ENCODE data around the gene AKR1B15. TPM values are rescaled to one million over a fixed set of nuclear protein-coding genes. Genes with fewer than 3 reads are reported as not detected.
"Not testable (repeated sequence)": the region's sequence is repeated elsewhere in the genome, so short reads cannot be mapped to it uniquely, and the experiment has no call there.

AKR1B15 gene
- total RNA-seq, 1 donor: not detected

DNA sequence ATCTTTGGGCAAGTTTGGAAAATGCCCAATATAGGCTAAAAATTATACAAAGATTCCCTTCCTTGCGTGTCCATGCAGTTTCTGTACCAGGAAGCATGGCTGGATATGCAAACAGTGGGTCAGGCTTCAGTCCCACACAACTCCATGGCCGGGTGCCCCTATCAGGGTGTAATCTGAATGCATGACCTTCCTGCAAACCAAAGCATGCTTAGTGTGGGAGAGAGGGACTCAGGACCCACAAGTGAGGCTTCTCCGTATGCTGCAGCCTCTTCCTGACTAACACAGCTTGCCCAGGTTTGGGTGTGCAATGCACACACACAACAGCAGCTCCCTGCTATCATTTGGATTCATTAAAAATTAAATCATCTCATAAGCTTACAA lies 13.0 kb upstream of the AKR1B15 start:
- TF ChIP-seq, protein P1, sequence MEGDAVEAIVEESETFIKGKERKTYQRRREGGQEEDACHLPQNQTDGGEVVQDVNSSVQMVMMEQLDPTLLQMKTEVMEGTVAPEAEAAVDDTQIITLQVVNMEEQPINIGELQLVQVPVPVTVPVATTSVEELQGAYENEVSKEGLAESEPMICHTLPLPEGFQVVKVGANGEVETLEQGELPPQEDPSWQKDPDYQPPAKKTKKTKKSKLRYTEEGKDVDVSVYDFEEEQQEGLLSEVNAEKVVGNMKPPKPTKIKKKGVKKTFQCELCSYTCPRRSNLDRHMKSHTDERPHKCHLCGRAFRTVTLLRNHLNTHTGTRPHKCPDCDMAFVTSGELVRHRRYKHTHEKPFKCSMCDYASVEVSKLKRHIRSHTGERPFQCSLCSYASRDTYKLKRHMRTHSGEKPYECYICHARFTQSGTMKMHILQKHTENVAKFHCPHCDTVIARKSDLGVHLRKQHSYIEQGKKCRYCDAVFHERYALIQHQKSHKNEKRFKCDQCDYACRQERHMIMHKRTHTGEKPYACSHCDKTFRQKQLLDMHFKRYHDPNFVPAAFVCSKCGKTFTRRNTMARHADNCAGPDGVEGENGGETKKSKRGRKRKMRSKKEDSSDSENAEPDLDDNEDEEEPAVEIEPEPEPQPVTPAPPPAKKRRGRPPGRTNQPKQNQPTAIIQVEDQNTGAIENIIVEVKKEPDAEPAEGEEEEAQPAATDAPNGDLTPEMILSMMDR (IDR thresholded peaks at IDR 0.05; ENCODE audit: insufficient read depth, low read depth, low read length): no peak
- H3K4me3 ChIP-seq (ENCODE audit: low read depth, low read length): no peak overlapping the region
- no peak for DNase-seq (ENCODE audit: low read depth)

DNA sequence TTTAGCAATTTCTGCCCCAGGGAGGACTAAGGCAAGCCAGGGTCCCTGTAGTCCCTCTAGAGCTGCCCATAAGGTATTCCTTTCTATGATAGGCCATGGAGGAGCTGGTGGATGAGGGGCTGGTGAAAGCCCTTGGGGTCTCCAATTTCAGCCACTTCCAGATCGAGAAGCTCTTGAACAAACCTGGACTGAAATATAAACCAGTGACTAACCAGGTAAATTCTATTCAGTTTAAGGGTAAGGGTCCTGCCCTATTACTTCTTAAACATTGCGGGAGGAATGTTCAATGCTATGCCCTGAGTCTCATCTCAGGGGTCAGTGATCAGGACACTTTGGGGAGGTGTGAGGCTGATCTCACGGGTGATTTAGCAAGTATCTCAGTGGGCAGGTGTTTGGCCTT lies 12.4 kb upstream of the AKR1B15 start:
- not testable (repeated sequence) for DNase-seq (ENCODE audit: low read depth); H3K4me3 ChIP-seq (ENCODE audit: low read depth, low read length)

- DNase-seq (ENCODE audit: low read depth); H3K4me3 ChIP-seq (ENCODE audit: low read depth, low read length): not testable (repeated sequence)
Measured at GRCh38 chr7:134537273-134537781, 11.6 kb upstream of the AKR1B15 start.

GRCh38 chr7:134539380-134540004 lies 9.4 kb upstream of the AKR1B15 start:
- TF ChIP-seq, protein P1 (IDR thresholded peaks at IDR 0.05; ENCODE audit: insufficient read depth, low read depth, low read length): no peak
- DNase-seq (ENCODE audit: low read depth): no peak
- no peak overlapping the region for H3K4me3 ChIP-seq (ENCODE audit: low read depth, low read length)

DNA sequence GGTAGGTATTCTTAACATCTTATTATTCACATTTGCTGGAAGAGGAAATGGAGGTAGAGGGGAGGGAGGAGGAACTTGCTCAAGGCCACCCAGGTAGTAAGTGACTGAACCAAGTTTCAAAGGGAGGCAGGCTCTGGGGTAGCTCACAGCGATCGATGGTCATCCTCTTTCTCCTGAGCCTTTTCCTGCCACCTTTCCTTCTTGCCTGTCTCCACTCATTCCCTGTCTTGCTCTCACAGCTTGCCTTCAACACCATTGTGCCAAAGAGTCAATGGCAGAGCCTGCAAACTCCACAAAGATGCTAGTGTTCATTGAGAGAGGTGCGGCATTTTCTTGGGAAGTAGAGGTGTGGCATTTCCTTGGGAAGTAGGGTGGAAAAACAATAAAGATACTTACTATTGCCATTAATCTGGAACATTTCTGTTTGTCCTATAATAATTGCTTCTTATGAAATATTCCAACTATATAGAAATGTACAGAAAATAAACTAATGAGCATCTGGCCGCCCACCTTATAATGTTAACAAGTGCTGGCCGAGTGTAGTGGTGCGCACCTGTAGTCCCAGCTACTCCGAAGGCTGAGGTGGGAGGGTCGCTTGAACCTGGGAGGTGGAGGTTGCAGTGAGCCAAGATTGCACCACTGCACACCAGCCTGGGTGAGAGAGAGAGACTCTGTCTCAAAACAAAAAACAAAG lies 7.3 kb upstream of the AKR1B15 start:
- H3K4me3 ChIP-seq (ENCODE audit: low read depth, low read length); DNase-seq (ENCODE audit: low read depth): not testable (repeated sequence)

DNA sequence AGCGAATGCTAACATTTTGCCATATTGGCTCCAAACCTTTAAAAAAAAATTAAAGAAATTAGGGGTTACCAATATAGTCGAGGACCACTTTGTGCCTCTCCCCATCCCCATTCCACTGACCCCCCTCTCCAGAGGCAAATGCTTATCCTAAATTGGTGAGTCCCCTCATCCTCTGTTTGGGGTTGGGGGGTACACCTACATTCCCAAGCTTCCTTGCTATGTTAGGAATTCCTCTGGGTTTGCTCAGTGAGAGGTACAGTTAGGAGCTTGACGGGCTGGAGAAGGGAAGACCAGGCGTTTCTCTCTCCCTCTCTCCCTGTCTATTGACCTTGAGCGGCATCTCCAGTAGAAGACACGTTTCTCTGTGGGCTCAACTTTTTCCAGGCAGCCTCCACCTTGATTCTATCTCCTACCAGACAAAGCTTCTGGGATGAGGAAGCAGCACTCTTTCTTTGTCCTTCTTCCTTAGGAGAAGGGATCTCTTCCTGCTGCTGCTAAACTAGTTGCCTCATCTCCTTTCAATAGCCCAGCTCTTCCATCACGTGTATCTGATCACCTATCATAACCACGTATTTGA lies 6.6 kb upstream of the AKR1B15 start:
- no peak overlapping the region for H3K4me3 ChIP-seq (ENCODE audit: low read depth, low read length)
- DNase-seq (ENCODE audit: low read depth): no peak
- TF ChIP-seq, protein P1 (IDR thresholded peaks at IDR 0.05; ENCODE audit: insufficient read depth, low read depth, low read length): no peak

DNA sequence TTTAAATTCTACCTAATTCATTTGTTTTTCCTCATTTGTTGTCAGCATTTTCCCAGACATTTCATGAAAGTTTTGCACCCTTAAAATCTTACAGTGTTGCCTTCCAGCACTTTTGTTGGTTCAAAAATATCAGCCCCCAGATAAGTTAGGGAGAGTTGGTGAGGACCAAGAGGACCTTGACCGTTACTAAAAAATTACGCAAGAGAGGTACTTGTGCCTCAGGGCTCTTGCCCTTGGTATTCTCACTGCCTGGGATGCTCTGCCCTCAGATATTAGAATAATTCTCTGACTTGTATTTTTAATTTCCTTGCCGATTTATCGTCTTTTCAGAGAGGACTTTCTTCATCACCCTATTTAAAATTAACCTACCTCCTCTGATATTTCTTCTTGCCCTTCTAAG lies 3.5 kb upstream of the AKR1B15 start:
- TF ChIP-seq, protein P1 (IDR thresholded peaks at IDR 0.05; ENCODE audit: insufficient read depth, low read depth, low read length): no peak
- DNase-seq (ENCODE audit: low read depth): no peak
- no peak overlapping the region for H3K4me3 ChIP-seq (ENCODE audit: low read depth, low read length)

DNA sequence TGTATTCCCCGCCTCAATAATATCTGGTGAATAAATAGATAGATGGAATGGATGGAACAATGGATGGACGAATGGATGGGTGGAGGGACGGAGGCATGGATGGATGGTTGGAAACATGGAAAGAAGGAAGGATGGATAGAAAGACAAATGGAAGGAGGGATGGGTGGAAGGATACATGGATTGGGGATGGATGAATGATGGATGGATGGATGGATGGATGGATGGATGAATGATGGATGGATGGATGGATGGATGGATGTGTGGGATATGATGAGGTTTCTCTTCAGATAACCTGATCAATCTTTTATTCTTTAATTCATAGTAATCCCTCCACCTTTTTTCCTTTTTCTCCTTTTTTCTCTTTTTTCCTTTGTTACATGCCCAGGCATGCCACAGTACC lies 3.0 kb upstream of the AKR1B15 start:
- TF ChIP-seq, protein P1 (IDR thresholded peaks at IDR 0.05; ENCODE audit: insufficient read depth, low read depth, low read length): no peak
- DNase-seq (ENCODE audit: low read depth): no peak
- no peak overlapping the region for H3K4me3 ChIP-seq (ENCODE audit: low read depth, low read length)
